22Rv1 (cell line): ENCODE data around the gene A3GALT2.

Experiments used
- CTCF ChIP-seq: fragments of 450-650 bp; IDR thresholded peaks from 2 replicates; pipeline ENCODE4 v1.5.1; 2017; ENCODE audit warnings: mild to moderate bottlenecking
- ZFX ChIP-seq: fragments of 450-650 bp; IDR thresholded peaks from 2 replicates; pipeline ENCODE4 v1.6.1; 2017; ENCODE audit warnings: antibody characterized with exemption, borderline replicate concordance

- TF ChIP-seq CTCF (no peak), ZFX (no peak)
Measured at GRCh38 chr1:33274446-33274845, 46.5 kb downstream of the A3GALT2 start.
